NCI-H128 (cell line): ENCODE measurements around the gene STAC.
"Not testable (repeated sequence)": the region's sequence is repeated elsewhere in the genome, so short reads cannot be mapped to it uniquely, and the experiment has no call there.

Experiments used
- DNase-seq: peaks from one replicate; lab custom pipeline; 2025; ENCODE audit not compliant: unreplicated experiment; lab: John Stamatoyannopoulos, UW

STAC gene

DNA sequence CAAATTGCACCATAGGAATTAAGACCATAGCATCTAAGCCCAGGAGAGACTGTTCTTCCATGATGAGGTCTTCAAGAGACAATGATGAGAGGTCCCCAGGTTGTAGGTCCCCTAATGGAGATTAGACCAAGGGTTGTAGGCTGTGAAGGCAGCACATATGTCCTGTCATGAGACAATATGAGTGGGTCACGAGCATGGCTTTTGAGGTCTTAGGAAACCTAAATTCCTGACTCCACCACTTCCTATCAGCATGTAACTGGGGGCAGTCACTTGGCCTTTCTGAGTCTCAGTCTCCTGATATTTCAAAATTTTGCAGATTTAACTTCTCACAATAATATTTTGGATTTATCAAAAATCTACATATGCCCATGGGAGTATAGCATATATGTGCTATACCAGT is 31.3 kb downstream of the STAC start:
- no peak for DNase-seq

- DNase-seq = no peak
Measured at GRCh38 chr3:36416599-36416998, 36.3 kb downstream of the STAC start.

- no peak for DNase-seq
Measured at GRCh38 chr3:36417237-36417636, 36.9 kb downstream of the STAC start.

DNA sequence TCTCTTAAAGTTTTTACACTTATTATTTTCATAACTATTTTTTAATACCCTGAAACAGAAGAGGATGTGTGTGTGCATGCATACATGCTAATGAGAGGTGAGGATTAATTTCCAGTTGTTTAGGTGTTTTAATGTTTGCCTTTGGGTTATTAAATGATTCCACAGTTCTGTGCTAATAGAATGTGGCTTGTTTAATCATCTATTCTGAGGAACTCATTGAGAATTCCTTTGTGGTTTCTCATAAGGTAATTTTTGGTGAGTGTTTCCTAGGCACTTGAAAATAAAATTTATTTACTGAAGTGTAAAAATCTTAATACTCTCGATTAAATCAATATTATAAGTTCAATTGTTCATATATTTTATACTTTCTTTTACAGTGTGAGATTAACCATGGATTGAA is 38.0 kb downstream of the STAC start:
- DNase-seq = no peak

DNA sequence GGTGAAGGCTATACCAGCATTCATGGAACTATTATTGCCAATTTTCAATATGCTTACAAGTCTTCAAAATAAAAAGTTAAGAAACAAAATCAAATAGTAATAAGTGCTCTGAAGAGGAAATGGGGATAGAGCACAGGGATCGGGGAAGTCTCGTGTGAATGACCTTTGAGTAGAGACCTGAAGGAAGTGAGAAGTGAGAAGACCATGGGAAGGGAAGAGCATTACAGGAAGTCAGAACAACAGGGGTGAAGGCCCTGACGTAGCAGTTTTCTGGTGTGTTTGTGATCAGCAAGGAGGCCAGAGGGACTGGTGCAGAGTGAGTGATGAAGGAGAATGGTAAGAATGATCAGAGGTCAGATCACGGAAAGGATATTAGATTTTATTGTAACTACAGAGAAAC is 48.1 kb downstream of the STAC start:
- no peak for DNase-seq

DNA sequence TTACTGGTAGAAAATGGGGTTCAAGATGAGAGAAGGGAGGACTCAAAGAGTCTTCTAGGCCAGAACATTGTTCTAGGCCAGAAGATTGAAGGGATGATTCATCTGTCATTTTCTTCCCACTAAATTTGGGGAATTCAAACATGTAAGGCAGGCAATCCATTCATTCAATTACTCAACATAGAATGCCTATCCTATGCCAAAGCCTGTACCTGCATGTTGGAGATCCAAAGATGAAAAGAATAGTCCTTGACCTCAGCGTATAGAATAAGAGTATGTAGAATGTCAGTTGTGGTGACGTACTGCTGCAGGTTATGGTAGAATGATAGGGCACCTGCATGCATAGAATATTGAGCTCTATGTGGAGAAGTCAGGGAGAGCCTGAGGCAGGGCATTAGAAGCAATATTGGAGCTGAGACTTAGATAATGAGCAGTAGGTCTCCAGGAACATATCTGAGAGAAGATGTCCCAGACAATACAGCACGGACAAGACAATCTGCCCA is 49.7 kb downstream of the STAC start:
- DNase-seq = no peak

DNA sequence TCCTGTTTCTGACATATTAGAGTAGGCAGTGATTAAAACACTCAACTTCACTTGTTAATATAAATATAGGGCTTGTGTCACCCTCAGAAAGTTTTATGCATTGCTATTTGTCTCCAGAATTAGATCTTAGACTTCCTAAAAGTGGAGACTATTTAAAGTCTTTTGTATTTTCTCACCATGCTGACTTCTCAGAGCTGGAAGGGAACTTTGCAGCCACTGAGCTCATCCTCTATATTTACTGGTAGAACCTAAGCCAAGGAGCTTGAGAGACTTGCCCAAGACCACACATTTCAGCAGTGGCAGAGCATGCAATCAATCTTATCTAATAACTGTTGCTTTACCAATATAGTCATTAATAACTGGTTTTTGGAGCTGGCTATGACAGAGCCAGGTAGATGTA is 53.2 kb downstream of the STAC start:
- DNase-seq = no peak

DNA sequence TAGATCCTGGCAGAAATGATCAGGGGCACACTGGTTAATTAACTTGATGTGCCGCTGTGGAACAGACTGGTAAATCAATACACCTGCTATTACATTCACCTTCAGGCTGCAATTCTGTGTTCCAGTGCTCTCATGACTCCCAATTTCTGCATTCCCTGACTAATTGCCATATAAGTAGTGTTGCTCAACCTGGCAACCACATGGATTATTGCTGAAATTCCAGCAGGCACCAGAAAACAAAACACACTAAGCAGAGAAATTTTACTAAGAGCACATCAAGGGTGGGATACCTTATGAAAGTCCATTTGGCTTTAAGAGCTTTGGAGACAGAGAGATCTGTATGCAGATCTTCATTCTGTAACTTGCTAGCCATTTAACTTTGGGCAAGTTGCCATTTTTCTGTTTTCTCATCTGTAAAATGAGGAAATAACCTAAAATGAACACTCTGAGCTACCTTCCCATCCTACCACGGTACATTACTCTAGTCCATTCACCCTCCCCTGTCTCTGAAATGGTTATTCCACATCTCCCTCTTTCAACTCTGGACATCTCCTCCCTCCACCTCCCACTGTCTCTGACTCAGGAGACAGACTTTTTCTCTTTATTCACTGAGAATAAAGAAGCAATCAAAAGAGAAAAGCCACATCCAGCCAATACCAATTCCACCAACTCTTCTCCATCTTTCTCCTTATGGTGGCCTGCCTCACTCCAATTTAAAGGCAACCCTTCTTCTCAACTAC is 54.6 kb downstream of the STAC start:
- DNase-seq = no peak

- no peak for DNase-seq
Measured at GRCh38 chr3:36443028-36443686, 62.9 kb downstream of the STAC start.

DNA sequence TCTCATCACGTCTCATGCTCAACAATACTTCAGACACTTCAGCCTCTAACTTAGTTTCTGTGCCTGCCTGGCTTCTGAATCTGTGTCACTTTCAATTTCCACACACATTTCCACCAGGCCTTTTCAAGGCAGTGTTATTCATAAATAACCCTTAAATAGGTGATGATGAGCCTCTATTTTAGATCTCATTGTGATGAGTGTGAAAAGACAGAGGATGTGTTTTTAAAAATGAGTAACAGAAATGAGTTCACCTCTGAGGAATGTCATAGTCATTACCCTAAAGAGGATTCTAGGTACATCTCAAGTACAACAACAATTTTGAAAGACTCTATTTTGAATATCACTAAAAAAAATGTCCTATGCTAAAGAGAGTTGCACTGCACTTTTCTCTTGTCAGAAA is 64.6 kb downstream of the STAC start:
- DNase-seq = no peak

GRCh38 chr3:36446276-36446675 is 66.0 kb downstream of the STAC start:
- DNase-seq = no peak

- DNase-seq = no peak
Measured at GRCh38 chr3:36447061-36447460, 66.8 kb downstream of the STAC start.

GRCh38 chr3:36451816-36452215 is 71.5 kb downstream of the STAC start:
- no peak for DNase-seq

DNA sequence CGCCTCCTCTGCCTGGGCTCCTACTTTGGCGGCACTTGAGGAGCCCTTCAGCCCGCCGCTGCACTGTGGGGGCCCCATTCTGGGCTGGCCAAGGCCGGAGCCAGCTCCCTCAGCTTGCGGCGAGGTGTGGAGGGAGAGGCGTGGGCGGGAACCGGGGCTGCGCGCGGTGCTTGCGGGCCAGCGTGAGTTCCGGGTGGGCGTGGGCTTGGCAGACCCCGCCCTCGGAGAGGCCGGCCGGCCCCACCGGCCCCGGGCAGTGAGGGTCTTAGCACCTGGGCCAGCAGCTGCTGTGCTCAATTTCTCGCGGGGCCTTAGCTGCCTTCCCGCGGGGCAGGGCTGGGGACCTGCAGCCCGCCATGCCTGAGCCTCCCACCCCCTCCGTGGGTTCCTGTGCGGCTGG is 72.9 kb downstream of the STAC start:
- not testable (repeated sequence) for DNase-seq

GRCh38 chr3:36453896-36454295 is 73.6 kb downstream of the STAC start:
- DNase-seq = not testable (repeated sequence)

GRCh38 chr3:36455406-36455805 is 75.1 kb downstream of the STAC start:
- no peak for DNase-seq

- DNase-seq = no peak
Measured at GRCh38 chr3:36456784-36457183, 76.5 kb downstream of the STAC start.

GRCh38 chr3:36457667-36458066 is 77.4 kb downstream of the STAC start:
- no peak for DNase-seq

GRCh38 chr3:36459177-36459576 is 78.9 kb downstream of the STAC start:
- DNase-seq = no peak

GRCh38 chr3:36461597-36461996 is 81.3 kb downstream of the STAC start:
- DNase-seq = no peak

DNA sequence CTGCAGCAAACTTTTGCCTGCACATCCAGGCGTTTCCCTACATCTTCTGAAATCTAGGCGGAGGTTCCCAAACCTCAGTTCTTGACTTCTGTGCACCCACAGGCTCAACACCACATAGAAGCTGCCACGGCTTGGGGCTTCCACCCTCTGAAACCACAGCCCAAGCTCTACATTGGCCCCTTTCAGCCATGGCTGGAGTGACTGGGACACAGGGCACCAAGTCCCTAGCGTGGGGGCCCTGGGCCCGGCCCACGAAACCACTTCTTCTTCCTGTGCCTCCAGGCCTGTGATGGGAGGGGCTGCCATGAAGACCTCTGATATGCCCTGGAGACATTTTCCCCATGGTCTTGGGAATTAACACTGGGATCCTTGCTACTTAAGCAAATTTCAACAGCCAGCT is 91.7 kb downstream of the STAC start:
- DNase-seq = not testable (repeated sequence)

DNA sequence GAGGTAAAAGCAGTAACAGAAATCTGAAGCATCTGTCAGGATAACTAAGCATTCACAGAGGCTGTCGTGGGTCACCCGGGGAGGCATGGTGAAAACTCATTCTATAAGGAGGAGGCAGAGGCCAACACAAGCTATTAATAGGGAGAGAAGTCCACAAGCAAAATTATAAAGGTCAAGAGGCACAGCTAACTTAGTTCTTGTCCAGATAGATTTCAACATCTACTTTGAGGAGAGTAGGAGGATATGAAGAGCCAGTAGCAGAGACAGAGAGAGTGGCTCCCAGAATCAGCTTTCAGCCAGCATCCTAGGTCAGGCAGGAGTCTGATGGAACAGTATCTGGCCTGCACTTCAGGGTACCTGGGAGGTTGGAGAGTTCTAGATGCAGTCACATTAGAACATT is 95.3 kb downstream of the STAC start:
- DNase-seq = no peak
